GM10847 (cell line): ENCODE data around the gene ACTA2.

Experiments used
- POLR2A ChIP-seq: IDR thresholded peaks from 2 replicates; pipeline ENCODE4 v1.6.1; 2011; ENCODE audit not compliant: insufficient read length; ENCODE audit errors: extremely low read depth

Gene ACTA2

GRCh38 chr10:88918191-88918905, 34.2 kb downstream of the ACTA2 start:
- TF ChIP-seq POLR2A, result no peak

- TF ChIP-seq POLR2A, result no peak
Observed at GRCh38 chr10:88916986-88917385, 35.6 kb downstream of the ACTA2 start.

GRCh38 chr10:88916231-88916630, 36.3 kb downstream of the ACTA2 start:
- no peak for TF ChIP-seq POLR2A

- no peak for TF ChIP-seq POLR2A
Observed at GRCh38 chr10:88915781-88916180, 36.8 kb downstream of the ACTA2 start.

GRCh38 chr10:88913788-88914187, 38.8 kb downstream of the ACTA2 start:
- no peak for TF ChIP-seq POLR2A

- no peak for TF ChIP-seq POLR2A
Observed at GRCh38 chr10:88913127-88913526, 39.4 kb downstream of the ACTA2 start.

GRCh38 chr10:88911851-88912250, 40.7 kb downstream of the ACTA2 start:
- TF ChIP-seq POLR2A, result no peak

- no peak for TF ChIP-seq POLR2A
Observed at GRCh38 chr10:88911116-88911515, 41.5 kb downstream of the ACTA2 start.

GRCh38 chr10:88908194-88908593, 44.4 kb downstream of the ACTA2 start:
- TF ChIP-seq POLR2A, result no peak

- no peak for TF ChIP-seq POLR2A
Observed at GRCh38 chr10:88906921-88907320, 45.7 kb downstream of the ACTA2 start.

GRCh38 chr10:88903715-88904114, 48.9 kb downstream of the ACTA2 start:
- no peak for TF ChIP-seq POLR2A

- no peak for TF ChIP-seq POLR2A
Observed at GRCh38 chr10:88901984-88902789, 50.4 kb downstream of the ACTA2 start.

GRCh38 chr10:88901206-88901983, 51.2 kb downstream of the ACTA2 start:
- no peak for TF ChIP-seq POLR2A

GRCh38 chr10:88899886-88900285, 52.7 kb downstream of the ACTA2 start:
- no peak for TF ChIP-seq POLR2A

GRCh38 chr10:88898727-88899126, 53.8 kb downstream of the ACTA2 start:
- TF ChIP-seq POLR2A, result no peak
